Body of pancreas (tissue), 4 donors: ENCODE data around the gene MINDY3.

Experiments
- POLR2A ChIP-seq, 3 donors: fragments of 450-650 bp; IDR thresholded peaks; one replicate each; pipeline ENCODE4 v1.6.1; 2016; ENCODE audit warnings: antibody characterized with exemption in 3 of 3, mild to moderate bottlenecking in 2 of 3
- TF ChIP-seq, protein P1 (sequence below), 7 experiments: fragments of 450-650 bp in 4 of 7; fragments of 200-600 bp in 3 of 7; sonication (generic) in 3 of 7; IDR thresholded peaks; one replicate each; pipeline ENCODE4 v1.5.1; 2016 to 2019; ENCODE audit warnings: antibody characterized with exemption in 7 of 7

DNA sequence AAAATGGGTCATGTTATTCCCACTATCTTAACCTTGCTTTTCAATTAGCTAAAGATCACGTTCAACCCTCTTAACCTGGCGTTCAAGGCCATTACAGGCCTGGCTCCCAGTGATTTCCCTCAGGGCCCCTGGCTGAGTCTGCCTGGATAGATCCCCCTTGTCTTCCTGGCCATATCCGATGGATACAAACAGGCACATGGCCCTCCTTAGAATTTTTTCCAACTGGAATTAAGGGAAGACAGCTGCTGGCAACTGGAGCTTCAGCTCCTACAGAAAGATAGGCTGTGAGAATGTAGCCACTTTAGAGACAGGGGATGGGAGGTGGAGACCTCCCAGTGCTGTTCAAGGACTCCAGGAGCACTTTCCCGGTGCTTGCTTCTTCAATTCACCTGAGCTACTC is 77.5 kb downstream of the MINDY3 start:
- TF ChIP-seq, protein P1, sequence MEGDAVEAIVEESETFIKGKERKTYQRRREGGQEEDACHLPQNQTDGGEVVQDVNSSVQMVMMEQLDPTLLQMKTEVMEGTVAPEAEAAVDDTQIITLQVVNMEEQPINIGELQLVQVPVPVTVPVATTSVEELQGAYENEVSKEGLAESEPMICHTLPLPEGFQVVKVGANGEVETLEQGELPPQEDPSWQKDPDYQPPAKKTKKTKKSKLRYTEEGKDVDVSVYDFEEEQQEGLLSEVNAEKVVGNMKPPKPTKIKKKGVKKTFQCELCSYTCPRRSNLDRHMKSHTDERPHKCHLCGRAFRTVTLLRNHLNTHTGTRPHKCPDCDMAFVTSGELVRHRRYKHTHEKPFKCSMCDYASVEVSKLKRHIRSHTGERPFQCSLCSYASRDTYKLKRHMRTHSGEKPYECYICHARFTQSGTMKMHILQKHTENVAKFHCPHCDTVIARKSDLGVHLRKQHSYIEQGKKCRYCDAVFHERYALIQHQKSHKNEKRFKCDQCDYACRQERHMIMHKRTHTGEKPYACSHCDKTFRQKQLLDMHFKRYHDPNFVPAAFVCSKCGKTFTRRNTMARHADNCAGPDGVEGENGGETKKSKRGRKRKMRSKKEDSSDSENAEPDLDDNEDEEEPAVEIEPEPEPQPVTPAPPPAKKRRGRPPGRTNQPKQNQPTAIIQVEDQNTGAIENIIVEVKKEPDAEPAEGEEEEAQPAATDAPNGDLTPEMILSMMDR (IDR thresholded peaks at IDR 0.05), result no peak
- no peak for TF ChIP-seq POLR2A (IDR thresholded peaks at IDR 0.05)
